Natural killer cell treated with Interleukin-12 subunit alpha and Interleukin-12 subunit beta and Interleukin-15 and Interleukin-18, amount 100 ng/mL, for 72 hours (primary cell): ENCODE measurements around the gene KIF1A. TPM values are rescaled to one million over a fixed set of nuclear protein-coding genes. Genes with fewer than 3 reads are reported as not detected.

ENCODE experiments used
- ATAC-seq, 2 donors: fragments of 150-1000 bp; cut with Tn5 transposase in 1 of 2; sonication (Bioruptor Pico), chemical (Tn5 transposase) in 1 of 2; 2 replicates each; pipeline ENCODE4 v1.10.0; 2021
- DNase-seq: peaks from one replicate; pipeline ENCODE4 v3.0.0; 2022; ENCODE audit warnings: low spot score
- H3K27ac Mint-ChIP-seq, 2 donors: 1 replicate in 1 of 2; 2 replicates in 1 of 2; pipeline ENCODE4 v1.8.0; 2022; ENCODE audit warnings: mixed read lengths in 2 of 2, mild to moderate bottlenecking in 1 of 2, moderate library complexity in 1 of 2
- H3K27me3 Mint-ChIP-seq, 2 donors: 1 replicate in 1 of 2; 2 replicates in 1 of 2; pipeline ENCODE4 v1.8.0; 2022; ENCODE audit warnings: mixed read lengths in 2 of 2
- H3K36me3 Mint-ChIP-seq: one replicate; pipeline ENCODE4 v1.8.0; 2022; ENCODE audit warnings: mixed read lengths
- H3K4me1 Mint-ChIP-seq, 2 donors: 1 replicate in 1 of 2; 2 replicates in 1 of 2; pipeline ENCODE4 v1.8.0; 2022; ENCODE audit warnings: low read depth in 2 of 2, mixed read lengths in 2 of 2, mild to moderate bottlenecking in 1 of 2
- H3K4me3 Mint-ChIP-seq: one replicate; pipeline ENCODE4 v1.8.0; 2022; ENCODE audit warnings: mixed read lengths
- H3K9me3 Mint-ChIP-seq: 2 replicates; pipeline ENCODE4 v1.8.0; 2022; ENCODE audit warnings: mixed read lengths
- total RNA-seq, 2 donors: library from RNA; stranded (reverse); gene quantifications; one replicate each; pipeline ENCODE4 v1.2.3, GENCODE V29; 2022

KIF1A gene
- total RNA-seq, 2 donors from 2014 or later: 0.45 TPM; not detected in 1

DNA sequence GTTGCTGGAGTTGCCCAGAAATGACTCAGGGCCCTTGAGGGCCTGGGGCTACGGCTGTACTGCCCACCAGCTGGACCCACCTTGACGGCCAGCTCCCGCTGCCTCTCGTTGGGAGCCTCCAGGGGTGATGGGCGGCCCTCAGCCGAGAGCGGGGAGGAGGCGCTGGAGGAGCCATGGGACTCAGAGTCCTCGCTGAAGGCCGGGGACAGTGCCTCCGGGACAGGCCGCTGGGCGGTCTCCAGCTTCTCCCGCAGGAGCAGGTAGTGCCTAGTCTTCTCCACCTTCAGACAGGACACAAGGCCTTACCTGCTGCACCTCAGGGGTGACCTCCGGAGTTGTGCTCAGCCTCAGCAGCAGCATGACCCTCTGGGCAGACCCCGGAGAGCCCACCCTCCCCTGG, 97.6 kb downstream of the KIF1A start:
- Mint-ChIP-seq H3K36me3 (no peaks in the 10 kb centered on the region), H3K4me1 (no peaks in the 10 kb centered on the region), H3K27ac (no peak overlapping the region), H3K27me3 (no peaks in the 10 kb centered on the region), H3K9me3 (no peaks in the 10 kb centered on the region), H3K4me3 (no peak overlapping the region)
- ATAC-seq (no peak), DNase-seq (no peak)

DNA sequence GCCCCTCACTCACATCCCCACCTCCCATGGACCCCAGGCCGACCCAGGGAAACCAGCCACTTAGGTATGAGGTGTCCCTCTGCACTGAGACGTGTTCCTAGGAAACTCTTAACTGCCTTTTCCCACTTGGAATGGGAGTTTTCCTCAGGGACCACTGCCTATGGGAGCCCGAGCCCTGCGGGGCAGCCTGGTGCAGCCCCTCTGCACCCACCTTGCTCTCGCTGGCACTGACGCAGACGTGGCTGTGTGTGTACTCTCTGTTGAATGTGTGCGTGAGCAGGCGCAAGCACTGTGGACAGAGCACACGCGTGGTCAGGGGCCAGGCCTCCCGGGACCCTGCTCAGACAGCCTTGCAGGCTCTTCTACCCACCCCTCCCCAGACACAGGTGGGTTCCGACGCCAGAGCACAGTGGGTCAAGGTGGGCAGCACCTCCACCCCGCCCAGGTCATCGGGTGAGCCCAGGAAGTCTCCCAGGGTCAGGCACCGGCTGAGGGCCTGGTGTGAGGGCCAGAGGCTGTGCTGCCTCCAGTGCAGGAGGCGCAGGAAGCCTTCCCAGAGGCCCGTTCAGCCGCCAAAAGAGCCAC, 98.3 kb downstream of the KIF1A start:
- no peak overlapping the region for H3K4me3 Mint-ChIP-seq
- DNase-seq (no peak), ATAC-seq (no peak)
- H3K4me1 Mint-ChIP-seq: no peaks in the 10 kb centered on the region
- H3K27ac Mint-ChIP-seq: no peak overlapping the region
- no peaks in the 10 kb centered on the region for H3K9me3 Mint-ChIP-seq
- H3K36me3 Mint-ChIP-seq: no peaks in the 10 kb centered on the region
- no peaks in the 10 kb centered on the region for H3K27me3 Mint-ChIP-seq

DNA sequence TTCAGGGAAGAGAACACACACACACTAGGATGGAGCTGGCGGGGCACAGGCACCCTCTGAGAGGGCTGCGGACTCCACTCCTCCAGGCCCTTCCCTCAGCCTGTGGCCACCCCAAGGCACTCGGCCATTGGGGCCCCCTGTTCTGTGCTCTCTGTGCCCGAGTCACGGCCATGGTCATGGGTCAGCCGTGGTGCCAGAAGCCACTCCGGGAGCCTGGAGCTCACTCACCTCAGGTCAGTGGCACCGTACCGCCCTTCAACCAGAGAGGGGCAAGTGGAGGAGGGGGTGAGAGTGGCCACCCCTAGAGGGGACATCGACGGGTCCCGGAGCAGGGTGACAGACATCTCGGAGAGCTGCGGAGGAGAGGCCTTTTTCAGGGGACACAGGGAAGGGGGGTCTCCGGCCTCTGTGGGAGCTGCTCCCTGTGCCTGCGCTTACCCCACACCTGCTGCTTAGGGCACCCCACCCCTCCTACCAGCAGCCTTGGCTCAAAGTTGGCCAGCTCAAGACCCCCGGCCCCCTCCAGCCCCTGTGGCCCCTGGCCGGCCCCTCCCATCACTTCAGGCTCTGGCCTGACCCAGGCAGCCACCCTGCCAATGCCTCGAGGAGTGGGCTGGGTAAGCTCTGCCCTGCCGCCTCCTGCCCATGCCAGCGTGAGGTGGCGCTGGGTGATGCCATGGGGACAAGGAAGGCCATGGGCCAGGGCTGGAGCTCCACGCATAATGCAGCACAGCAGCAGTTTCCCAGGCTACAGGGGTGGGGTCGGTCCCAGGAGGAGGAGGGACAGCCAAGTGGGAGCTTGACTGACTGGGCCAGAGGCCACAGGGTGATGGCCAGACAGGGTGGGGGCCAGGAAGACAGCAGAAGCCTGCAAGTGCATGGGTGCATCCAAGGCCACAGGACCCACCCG, 99.1 kb downstream of the KIF1A start:
- Mint-ChIP-seq H3K36me3 (no peaks in the 10 kb centered on the region), H3K27ac (no peak overlapping the region), H3K9me3 (no peaks in the 10 kb centered on the region), H3K4me1 (no peaks in the 10 kb centered on the region), H3K27me3 (no peaks in the 10 kb centered on the region), H3K4me3 (no peak overlapping the region)
- DNase-seq (no peak), ATAC-seq (no peak)

DNA sequence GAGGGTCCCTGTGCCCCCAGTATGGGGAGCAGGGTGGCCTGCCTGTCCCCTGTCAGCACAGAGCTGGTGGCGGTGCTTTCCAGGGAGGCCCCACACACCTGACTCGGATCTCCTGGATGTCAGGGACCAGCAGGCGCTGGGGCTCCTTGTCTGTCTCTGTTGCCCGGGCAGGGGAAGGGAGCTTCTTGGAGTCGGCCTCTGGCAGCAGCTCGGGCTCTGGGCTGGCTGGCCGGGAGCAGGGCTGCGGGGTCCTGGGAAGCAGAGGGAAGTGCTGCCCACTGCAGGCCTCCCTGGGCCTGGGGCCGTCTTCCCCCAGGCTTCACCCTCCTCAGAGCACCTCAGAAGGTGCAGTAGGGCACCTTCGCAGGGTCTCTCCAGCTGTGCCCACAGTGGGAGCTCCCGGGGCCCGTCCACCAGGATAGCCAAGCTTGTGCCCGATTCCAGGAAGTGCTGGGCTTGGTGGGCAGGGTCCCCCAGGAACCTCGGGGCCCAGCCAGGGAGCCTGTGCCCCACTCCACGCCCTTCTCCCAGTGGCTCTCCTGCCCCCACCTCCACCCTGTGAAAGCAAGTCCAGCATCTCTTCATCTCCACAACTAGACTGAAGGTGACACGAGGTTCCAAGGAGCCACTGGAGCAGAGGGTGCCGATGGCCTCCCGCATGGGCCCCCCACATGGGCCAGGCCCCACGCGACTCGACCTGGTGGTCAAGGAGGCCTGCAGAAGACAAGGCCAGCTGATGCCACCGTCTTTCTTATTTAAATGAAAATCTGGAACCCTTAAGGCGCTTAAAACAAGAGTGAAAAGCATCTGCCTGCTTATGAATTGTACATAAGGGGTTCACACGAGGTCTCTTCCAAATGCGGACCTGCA, 100.1 kb downstream of the KIF1A start:
- H3K27ac Mint-ChIP-seq: no peak overlapping the region
- H3K27me3 Mint-ChIP-seq: no peaks in the 10 kb centered on the region
- no peak overlapping the region for H3K4me3 Mint-ChIP-seq
- H3K36me3 Mint-ChIP-seq: no peaks in the 10 kb centered on the region
- no peaks in the 10 kb centered on the region for H3K9me3 Mint-ChIP-seq
- no peak for ATAC-seq
- DNase-seq: no peak
- no peaks in the 10 kb centered on the region for H3K4me1 Mint-ChIP-seq

DNA sequence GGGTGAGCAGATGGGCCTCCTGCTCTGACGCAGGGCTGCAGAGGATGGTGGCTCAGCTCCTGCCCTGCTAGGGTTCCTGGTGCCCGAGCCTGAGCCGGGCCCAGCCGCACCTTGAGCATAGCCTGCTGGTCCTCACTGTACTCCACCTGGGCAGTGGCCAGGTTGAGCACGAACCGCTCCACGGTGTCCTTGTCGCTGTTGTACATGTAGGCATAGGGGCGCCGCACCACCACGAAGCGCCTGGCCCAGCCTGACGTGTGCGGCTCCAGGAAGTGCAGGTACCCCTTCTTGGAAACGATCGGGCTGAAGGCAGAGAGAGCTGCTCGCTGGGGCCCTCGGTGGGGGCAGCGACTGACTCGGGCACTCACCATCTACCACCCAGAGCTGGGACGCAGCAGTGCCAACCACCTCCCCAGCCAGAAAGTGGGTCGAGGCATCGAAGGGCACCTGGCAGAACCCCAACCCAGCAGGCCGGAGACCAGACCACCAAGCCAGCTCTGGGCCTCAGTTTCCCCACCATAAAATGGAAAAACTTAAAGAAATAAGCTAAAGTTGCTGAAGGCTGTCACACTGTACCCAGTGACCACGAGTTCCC, 101.0 kb downstream of the KIF1A start:
- no peak for DNase-seq
- Mint-ChIP-seq H3K27me3 (no peaks in the 10 kb centered on the region), H3K9me3 (no peaks in the 10 kb centered on the region), H3K4me3 (no peak overlapping the region), H3K36me3 (no peaks in the 10 kb centered on the region), H3K4me1 (no peaks in the 10 kb centered on the region), H3K27ac (no peak overlapping the region)
- ATAC-seq: no peak

DNA sequence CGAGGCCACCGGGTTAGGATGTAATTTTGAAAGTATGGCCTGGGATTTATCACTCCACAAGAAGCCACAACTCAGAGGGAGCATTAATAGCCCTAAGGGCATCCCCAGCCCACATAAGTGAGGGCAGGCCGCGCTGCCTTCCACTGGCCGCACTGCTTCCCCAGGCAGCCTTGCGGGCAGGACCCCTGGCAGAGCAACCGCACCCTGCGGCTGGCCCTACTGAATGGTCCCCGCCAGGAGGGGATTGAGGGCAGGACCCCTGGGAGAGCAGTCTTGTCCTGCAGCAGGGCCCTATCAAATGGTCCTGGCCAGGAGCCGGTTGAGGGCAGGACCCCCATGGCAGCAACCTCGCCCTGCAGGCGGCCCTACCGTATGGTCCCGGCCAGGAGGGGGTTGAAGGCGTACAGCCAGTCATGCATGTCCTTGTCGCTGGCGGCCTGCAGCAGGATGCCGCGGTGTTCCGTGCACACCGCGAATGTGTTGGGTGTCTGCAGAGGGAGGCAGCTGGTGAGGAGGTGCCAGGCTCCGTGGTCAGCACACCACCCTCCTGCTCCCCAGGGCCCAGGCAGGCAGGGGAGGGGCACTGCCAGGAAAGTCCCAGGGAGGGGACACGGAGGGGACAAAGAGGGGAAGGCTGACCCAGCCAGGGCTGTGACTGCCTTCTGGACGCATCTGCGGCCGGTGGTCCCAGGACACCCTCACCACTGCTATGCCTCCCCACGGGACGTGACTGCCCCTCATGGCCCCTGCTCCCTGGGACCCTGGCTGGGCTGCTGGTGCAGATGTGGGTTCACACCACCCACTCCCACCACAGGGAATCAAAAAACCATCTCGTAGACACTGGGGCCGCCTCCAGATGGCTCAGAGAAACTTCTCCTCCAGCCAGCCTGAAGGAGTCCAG, 102.1 kb downstream of the KIF1A start:
- H3K9me3 Mint-ChIP-seq: no peaks in the 10 kb centered on the region
- no peaks in the 10 kb centered on the region for H3K27me3 Mint-ChIP-seq
- H3K36me3 Mint-ChIP-seq: no peaks in the 10 kb centered on the region
- ATAC-seq (no peak), DNase-seq (no peak)
- no peaks in the 10 kb centered on the region for H3K4me1 Mint-ChIP-seq
- no peak overlapping the region for H3K4me3 Mint-ChIP-seq
- no peak overlapping the region for H3K27ac Mint-ChIP-seq

DNA sequence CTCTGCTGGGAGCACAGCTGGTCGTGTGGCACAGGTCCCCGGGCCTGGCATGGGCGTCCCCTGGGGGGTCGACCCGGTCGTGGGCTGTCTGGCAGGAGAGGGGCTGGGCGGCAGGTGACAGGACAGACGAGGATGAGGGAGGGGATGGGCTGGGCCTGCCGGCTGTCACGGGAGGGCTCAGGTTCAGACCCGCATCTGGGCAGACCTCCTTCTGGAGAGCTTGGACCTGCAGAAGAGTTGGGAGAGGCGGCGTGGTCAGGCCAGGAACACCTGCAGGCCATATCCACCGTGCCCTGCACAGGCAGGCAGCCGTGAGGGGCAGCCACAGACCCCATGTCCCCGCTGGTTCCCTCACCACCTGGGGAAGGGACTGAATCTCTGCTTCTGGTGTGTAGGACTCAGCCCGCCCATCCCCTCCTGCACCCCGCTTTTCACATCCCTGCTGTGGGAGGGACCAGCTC, 102.8 kb downstream of the KIF1A start:
- Mint-ChIP-seq H3K9me3 (no peaks in the 10 kb centered on the region), H3K36me3 (no peaks in the 10 kb centered on the region), H3K4me1 (no peaks in the 10 kb centered on the region), H3K4me3 (no peak overlapping the region), H3K27ac (no peak overlapping the region), H3K27me3 (no peaks in the 10 kb centered on the region)
- no peak for DNase-seq
- no peak for ATAC-seq

DNA sequence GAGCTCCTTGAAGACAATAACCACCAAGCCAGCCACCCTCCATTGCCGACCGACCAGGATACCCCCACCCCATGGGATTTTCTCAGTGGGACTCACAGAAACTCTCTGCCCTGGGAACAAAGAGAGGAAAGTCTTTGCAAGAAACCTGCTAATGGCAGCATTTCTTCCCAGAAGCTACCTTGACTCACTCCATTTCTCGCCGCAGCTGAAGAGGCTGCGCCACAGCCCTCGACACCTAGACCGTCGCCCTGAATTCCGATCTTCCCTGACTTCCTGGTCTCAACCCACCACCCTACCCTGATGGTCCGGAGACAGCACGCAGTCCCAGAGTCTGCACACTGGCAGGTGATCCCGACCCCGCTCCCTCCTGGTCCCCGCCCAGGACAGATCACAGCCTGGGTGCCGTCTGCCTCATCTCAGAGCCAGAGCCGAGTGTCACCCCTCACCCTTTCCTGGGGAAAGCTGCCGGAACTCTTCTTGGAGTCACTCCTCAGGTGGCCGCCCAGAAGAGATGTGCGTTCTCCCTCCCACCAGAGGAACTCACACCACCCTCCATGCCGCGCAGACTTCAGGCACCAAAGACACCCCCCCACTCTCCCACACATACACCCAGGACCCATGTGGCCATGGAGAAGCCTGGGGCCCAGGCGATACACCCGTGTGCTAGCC, 103.8 kb downstream of the KIF1A start:
- ATAC-seq (no peak), DNase-seq (no peak)
- Mint-ChIP-seq H3K27ac (no peak overlapping the region), H3K27me3 (no peaks in the 10 kb centered on the region), H3K4me3 (no peak overlapping the region), H3K4me1 (no peaks in the 10 kb centered on the region), H3K9me3 (no peaks in the 10 kb centered on the region), H3K36me3 (no peaks in the 10 kb centered on the region)

DNA sequence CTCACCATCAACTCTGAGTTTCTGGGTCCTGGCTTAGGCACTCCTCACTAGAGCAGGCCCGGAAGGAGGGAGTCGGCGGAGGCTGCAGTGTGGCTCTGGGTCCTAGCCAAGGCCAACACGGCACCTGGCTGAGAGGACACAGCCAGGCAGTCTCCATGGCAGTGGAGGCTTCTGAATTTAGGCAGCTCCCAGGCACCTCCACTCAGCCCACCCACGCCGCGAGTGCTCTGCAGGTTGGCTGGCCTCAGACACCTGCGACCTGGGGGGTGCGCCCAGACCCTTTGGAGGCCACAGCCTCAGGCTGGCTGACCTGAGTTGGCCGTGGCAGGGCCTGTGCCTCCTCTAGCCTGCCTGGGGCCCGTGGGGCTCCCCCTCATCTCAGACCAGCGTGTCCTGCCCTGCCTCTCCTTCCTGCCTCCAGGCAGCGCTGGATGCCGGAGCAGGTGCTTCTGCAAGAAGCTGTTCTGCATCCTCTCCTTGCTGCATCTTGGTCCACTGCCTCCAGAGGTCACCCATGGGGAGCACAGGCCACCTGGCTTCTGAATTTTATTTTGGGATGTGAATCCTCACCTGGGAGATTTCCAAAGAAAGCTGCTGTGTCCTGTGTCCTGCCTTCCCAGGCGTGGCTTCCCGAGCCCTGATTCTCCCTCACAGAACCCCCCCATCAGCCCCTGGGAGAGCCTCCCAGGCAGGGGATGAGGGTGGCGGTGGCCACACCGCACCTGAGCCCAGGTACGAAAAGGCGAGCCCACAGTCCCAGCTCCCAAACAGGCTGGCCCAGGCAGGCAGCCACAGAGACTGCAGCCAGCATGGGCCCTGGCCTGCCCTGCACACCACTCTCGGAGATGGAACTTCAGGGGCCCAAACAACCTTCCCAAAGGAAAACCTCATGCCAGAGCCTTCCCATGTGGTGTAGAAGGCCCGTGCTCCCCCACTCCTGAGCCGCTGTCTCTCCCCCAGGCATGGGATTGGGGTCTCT, 105.0 kb downstream of the KIF1A start:
- no peak for ATAC-seq
- no peaks in the 10 kb centered on the region for H3K4me1 Mint-ChIP-seq

DNA sequence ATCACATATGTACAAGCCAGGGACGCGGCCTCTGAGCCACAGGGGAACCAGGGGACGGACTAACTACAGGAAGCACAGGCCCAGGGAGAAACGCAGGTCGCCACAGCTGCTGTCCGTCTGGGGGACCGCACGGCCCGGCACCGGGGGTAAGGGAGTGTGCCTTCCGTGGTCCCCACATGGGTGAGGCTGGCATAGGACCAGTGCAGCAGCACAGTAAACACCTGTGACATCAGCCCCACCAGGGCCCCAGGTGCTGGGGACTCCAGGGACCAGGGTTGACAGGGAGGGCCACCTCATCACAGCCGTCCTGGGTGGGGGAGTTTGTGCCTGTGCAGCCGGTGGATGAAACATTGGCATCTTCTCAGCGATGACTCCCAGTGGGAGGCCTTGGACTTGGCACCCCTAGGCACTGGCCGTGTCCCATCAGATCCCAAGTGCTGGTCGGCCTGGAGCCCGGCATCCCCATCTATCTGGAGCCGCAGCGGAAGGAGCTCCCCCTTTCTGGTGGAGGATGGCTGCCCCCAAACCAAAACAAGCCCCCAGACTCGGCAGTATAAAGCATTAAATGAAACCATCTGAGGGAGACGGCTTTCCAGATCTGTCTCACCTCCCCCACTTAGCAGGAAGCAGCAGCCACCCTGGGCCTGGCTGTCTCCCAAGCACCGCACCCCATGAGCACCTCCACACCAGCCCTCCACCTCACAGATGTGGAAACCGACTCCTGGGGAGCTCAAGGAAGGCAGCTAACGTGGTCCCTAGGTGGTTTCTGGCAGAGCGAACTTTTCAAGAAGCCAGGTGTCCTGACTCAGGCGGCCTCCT, 105.9 kb downstream of the KIF1A start:
- H3K4me1 Mint-ChIP-seq: no peaks in the 10 kb centered on the region
- H3K27ac Mint-ChIP-seq: no peak overlapping the region
- H3K9me3 Mint-ChIP-seq: no peaks in the 10 kb centered on the region
- ATAC-seq (peak in 1 of 2 donors; percentile 4), DNase-seq (no peak)
- H3K27me3 Mint-ChIP-seq: no peaks in the 10 kb centered on the region
- H3K4me3 Mint-ChIP-seq: no peak overlapping the region
- H3K36me3 Mint-ChIP-seq: no peaks in the 10 kb centered on the region

More for the DNA sequence above, 105.0 kb downstream of the KIF1A start:
- H3K36me3 Mint-ChIP-seq: no peaks in the 10 kb centered on the region
- DNase-seq: no peak
- H3K9me3 Mint-ChIP-seq: no peaks in the 10 kb centered on the region
- H3K4me3 Mint-ChIP-seq: no peak overlapping the region
- H3K27me3 Mint-ChIP-seq: no peaks in the 10 kb centered on the region
- no peak overlapping the region for H3K27ac Mint-ChIP-seq
